Measurements from ENCODE around the gene TMEM184A.

DNA sequence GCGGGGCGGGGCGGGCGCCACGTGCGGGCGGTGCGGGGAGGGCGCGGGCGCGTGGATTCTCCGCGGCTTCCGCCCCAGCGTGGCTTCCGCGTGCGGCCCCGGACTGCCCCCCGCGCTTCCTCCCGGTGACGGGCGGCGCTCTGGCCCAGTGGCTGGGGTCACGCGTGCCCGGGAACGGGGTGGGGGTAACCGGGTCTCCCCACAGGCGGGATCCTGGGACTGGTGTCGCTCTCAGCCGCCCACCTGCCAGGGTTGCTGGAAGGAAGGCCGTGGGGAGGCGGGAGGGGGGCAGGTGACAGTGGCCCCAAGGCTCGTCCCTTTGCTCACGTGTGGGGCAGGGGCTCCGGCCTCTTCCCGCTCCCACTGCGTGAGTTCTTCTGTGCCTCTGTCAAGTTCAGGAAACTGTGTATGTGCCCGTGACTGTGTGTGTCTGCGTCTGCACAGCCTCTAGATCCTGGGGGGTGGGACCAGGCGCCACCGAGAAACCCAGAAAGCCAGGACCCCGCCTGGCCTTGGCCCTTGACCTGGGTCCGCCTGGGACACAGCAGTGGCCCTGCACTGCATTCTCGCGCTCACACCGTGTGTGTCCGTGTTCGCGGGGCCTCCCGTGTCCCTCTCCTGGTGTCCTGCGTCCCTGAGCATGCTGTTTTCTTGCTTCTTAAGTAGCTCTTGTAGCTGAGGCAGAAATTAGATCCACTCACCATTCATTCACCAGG is 24.6 kb downstream of the TMEM184A start:
- TF ChIP-seq, protein P1, sequence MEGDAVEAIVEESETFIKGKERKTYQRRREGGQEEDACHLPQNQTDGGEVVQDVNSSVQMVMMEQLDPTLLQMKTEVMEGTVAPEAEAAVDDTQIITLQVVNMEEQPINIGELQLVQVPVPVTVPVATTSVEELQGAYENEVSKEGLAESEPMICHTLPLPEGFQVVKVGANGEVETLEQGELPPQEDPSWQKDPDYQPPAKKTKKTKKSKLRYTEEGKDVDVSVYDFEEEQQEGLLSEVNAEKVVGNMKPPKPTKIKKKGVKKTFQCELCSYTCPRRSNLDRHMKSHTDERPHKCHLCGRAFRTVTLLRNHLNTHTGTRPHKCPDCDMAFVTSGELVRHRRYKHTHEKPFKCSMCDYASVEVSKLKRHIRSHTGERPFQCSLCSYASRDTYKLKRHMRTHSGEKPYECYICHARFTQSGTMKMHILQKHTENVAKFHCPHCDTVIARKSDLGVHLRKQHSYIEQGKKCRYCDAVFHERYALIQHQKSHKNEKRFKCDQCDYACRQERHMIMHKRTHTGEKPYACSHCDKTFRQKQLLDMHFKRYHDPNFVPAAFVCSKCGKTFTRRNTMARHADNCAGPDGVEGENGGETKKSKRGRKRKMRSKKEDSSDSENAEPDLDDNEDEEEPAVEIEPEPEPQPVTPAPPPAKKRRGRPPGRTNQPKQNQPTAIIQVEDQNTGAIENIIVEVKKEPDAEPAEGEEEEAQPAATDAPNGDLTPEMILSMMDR (IDR thresholded peaks at IDR 0.05; ENCODE audit: extremely low read depth in 1 of 2, insufficient read depth in 1 of 2, low read depth in 1 of 2, low read length in 2 of 2): no peak
- no peak for TF ChIP-seq POLR2A (IDR thresholded peaks at IDR 0.05; ENCODE audit: low read depth, low read length)
- TF ChIP-seq FOS (IDR thresholded peaks at IDR 0.05; ENCODE audit: borderline replicate concordance, insufficient read depth, low read length): no peak
- no peak for TF ChIP-seq POLR2AphosphoS5 (IDR thresholded peaks at IDR 0.05; ENCODE audit: insufficient read depth, low read depth, low read length)
- TF ChIP-seq, protein P2, sequence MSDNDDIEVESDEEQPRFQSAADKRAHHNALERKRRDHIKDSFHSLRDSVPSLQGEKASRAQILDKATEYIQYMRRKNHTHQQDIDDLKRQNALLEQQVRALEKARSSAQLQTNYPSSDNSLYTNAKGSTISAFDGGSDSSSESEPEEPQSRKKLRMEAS (IDR thresholded peaks at IDR 0.05; ENCODE audit: insufficient read depth, insufficient read length): no peak
- TF ChIP-seq EZH2 (IDR thresholded peaks at IDR 0.05; ENCODE audit: borderline replicate concordance, low read depth, low read length, severe bottlenecking): no peak
- TF ChIP-seq JUN (IDR thresholded peaks at IDR 0.05; ENCODE audit: borderline replicate concordance, insufficient read depth, insufficient read length, low read depth): no peak
- TF ChIP-seq MYC (IDR thresholded peaks at IDR 0.05; ENCODE audit: low read depth, low read length): no peak
- TF ChIP-seq GATA2 (IDR thresholded peaks at IDR 0.05; ENCODE audit: insufficient read depth, insufficient read length, low read depth, low read length): no peak

Measured in endothelial cell of umbilical vein (primary cell).